Measurements from ENCODE around the gene ANKS3. TPM values are rescaled to one million over a fixed set of nuclear protein-coding genes. Genes with fewer than 3 reads are reported as not detected.

The ANKS3 gene
- total RNA-seq, 1 experiment from 2014 or later = 25.5 TPM

DNA sequence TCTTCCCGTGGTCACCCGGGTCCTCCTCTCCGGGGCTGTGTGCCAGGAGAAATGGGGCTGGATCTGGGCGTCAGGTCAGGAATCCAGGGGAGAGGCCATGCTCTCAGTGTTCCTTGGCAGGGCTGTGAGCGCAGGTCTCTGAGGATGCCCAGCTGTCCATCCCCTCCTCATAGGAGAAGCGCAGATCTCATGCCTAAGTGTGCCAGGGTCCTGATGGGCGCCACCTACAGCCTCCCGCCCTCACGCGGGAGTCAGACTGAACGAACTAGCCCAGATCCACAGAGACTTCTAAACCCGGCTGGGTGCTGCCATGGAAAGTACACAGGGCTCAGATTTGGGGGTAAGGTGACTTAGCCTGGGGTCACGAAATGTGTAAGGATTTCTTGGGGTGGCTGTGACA, 85.2 kb downstream of the ANKS3 start:
- Histone ChIP-seq H3K9ac (ENCODE audit: low read length) (no peak overlapping the region), H2AFZ (ENCODE audit: low read depth, low read length, poor library complexity, severe bottlenecking) (no peak overlapping the region), H3K79me2 (ENCODE audit: insufficient read depth, low read length) (peaks cover 51% of the 10 kb centered on the region), H3K4me1 (ENCODE audit: control insufficient read depth in 1 of 2, insufficient read depth in 2 of 2, low read length in 2 of 2) (peaks cover 2 to 8% of the 10 kb centered on the region in 2 experiments; a peak in 3 of 4 replicates), H3K4me2 (ENCODE audit: low read length) (no peak overlapping the region), H3K36me3 (ENCODE audit: control insufficient read depth in 1 of 2, insufficient read depth in 2 of 2, low read length in 2 of 2) (peaks cover 0 to 7% of the 10 kb centered on the region in 2 experiments; a peak in 2 of 4 replicates), H3K27ac (ENCODE audit: low read depth, low read length) (no peak overlapping the region), H3K9me3 (ENCODE audit: control insufficient read depth in 1 of 2, insufficient read depth in 1 of 2, low read depth in 1 of 2, low read length in 2 of 2) (no peaks in the 10 kb centered on the region), H3K9me2 (ENCODE audit: insufficient read depth) (no peaks in the 10 kb centered on the region), H4K20me1 (ENCODE audit: insufficient read depth) (no peaks in the 10 kb centered on the region), H3K4me3 (replicated peaks in 1 of 2; ENCODE audit: low read depth in 1 of 2, low read length in 2 of 2) (no peak overlapping the region), H3K27me3 (ENCODE audit: insufficient read depth, low read length) (no peaks in the 10 kb centered on the region)
- intact Hi-C loops (cut with micrococcal nuclease) = no loop called here
- RAD21 ChIA-PET (ENCODE audit: low non-redundant PET in 1 of 2, low total read pairs in 2 of 2, uncharacterized antibody in 2 of 2, unreplicated experiment in 2 of 2) = no interaction called here
- no peak for DNase-seq (ENCODE audit: low read depth, low spot score)
- TF ChIP-seq CEBPB (IDR thresholded peaks at IDR 0.05; ENCODE audit: low read depth) (no peak), ATF3 (IDR thresholded peaks at IDR 0.05) (no peak), CTCF (IDR thresholded peaks at IDR 0.05 in 2 of 3, conservative IDR thresholded peaks at IDR 0.05 in 1 of 3; ENCODE audit: borderline replicate concordance in 1 of 3, insufficient read depth in 1 of 3, low read depth in 2 of 3, low read length in 2 of 3) (no peak), EZH2 (IDR thresholded peaks at IDR 0.05) (no peak), ZFX (IDR thresholded peaks at IDR 0.05) (no peak), CBX3 (IDR thresholded peaks at IDR 0.05; ENCODE audit: low read depth) (no peak), SRF (IDR thresholded peaks at IDR 0.05; ENCODE audit: low read depth) (no peak), JUND (IDR thresholded peaks at IDR 0.05) (no peak), POLR2A (IDR thresholded peaks at IDR 0.05; ENCODE audit: borderline replicate concordance, extremely low read depth, insufficient read depth, insufficient read length) (no peak), FOSL1 (IDR thresholded peaks at IDR 0.05; ENCODE audit: low read depth) (no peak), SIN3A (IDR thresholded peaks at IDR 0.05; ENCODE audit: low read depth) (no peak)
- TF ChIP-seq, protein P1, sequence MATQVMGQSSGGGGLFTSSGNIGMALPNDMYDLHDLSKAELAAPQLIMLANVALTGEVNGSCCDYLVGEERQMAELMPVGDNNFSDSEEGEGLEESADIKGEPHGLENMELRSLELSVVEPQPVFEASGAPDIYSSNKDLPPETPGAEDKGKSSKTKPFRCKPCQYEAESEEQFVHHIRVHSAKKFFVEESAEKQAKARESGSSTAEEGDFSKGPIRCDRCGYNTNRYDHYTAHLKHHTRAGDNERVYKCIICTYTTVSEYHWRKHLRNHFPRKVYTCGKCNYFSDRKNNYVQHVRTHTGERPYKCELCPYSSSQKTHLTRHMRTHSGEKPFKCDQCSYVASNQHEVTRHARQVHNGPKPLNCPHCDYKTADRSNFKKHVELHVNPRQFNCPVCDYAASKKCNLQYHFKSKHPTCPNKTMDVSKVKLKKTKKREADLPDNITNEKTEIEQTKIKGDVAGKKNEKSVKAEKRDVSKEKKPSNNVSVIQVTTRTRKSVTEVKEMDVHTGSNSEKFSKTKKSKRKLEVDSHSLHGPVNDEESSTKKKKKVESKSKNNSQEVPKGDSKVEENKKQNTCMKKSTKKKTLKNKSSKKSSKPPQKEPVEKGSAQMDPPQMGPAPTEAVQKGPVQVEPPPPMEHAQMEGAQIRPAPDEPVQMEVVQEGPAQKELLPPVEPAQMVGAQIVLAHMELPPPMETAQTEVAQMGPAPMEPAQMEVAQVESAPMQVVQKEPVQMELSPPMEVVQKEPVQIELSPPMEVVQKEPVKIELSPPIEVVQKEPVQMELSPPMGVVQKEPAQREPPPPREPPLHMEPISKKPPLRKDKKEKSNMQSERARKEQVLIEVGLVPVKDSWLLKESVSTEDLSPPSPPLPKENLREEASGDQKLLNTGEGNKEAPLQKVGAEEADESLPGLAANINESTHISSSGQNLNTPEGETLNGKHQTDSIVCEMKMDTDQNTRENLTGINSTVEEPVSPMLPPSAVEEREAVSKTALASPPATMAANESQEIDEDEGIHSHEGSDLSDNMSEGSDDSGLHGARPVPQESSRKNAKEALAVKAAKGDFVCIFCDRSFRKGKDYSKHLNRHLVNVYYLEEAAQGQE (IDR thresholded peaks at IDR 0.05; ENCODE audit: low read depth) = no peak
- CTCF ChIA-PET = no interaction called here
- POLR2A ChIA-PET = no interaction called here
- no peak for ATAC-seq
- BruUV-seq (replicated peaks) = no TSS peak
